ENCODE results near the gene TMEM253. TPM values are rescaled to one million over a fixed set of nuclear protein-coding genes. Genes with fewer than 3 reads are reported as not detected.

Gene TMEM253
- total RNA-seq, 1 experiment from 2014 or later = 0.24 TPM

DNA sequence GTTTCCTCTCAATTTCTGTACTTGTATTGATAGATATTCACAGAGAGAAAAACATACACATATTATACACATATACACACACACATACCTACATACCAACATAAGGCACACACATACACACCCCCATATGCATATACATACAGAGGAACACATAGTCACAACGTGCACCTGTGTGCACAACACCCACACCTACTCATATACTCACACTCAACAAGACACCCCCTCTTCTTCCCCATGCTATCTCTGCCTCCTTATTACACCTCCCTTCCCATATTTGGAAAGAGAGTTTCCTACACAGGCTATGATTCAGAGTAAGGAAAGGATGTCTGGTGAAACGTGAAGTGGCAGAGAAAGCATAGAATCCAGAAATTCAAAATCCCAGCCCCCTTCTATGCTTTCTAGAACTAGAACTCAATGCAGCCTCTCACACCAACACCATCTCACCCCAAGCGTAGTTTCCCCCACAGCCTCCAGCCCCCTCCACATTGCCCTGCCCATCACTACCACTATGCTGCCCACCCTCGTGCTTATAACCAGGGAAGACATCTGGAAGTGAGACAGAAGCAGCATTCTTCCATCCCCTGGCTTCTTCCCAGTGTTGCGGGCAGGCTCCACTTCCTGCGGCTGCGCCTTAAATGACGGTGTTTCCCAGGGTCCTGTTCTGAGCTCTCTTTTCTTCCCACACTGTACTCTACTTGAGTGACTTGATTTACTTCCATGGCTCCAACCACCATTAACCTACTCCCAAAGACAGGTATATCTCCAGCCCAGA, 40.8 kb upstream of the TMEM253 start:
- TF ChIP-seq, protein P1, sequence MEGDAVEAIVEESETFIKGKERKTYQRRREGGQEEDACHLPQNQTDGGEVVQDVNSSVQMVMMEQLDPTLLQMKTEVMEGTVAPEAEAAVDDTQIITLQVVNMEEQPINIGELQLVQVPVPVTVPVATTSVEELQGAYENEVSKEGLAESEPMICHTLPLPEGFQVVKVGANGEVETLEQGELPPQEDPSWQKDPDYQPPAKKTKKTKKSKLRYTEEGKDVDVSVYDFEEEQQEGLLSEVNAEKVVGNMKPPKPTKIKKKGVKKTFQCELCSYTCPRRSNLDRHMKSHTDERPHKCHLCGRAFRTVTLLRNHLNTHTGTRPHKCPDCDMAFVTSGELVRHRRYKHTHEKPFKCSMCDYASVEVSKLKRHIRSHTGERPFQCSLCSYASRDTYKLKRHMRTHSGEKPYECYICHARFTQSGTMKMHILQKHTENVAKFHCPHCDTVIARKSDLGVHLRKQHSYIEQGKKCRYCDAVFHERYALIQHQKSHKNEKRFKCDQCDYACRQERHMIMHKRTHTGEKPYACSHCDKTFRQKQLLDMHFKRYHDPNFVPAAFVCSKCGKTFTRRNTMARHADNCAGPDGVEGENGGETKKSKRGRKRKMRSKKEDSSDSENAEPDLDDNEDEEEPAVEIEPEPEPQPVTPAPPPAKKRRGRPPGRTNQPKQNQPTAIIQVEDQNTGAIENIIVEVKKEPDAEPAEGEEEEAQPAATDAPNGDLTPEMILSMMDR (IDR thresholded peaks at IDR 0.05; ENCODE audit: unreplicated experiment) = no peak
- Mint-ChIP-seq H3K4me1 (ENCODE audit: low read depth, unreplicated experiment) (peaks cover 6% of the 10 kb centered on the region), H3K27me3 (ENCODE audit: unreplicated experiment) (peaks cover 20% of the 10 kb centered on the region), H3K4me3 (ENCODE audit: low read depth, unreplicated experiment) (no peak overlapping the region), H3K36me3 (ENCODE audit: insufficient read depth, unreplicated experiment) (no peaks in the 10 kb centered on the region), H3K9me3 (ENCODE audit: low read depth, unreplicated experiment) (no peaks in the 10 kb centered on the region), H3K27ac (ENCODE audit: unreplicated experiment) (no peak overlapping the region)
- CTCF ChIA-PET = interaction anchor here (1.5 kb wide), 1 partner anchor 44 kb away, joined by 3 read pairs; no protein-coding TSS in a partner anchor
- no TSS peak for BruUV-seq (replicated peaks)
- DNase-seq = no peak
- intact Hi-C loops (cut with micrococcal nuclease; ENCODE audit: unreplicated experiment) = no loop called here

DNA sequence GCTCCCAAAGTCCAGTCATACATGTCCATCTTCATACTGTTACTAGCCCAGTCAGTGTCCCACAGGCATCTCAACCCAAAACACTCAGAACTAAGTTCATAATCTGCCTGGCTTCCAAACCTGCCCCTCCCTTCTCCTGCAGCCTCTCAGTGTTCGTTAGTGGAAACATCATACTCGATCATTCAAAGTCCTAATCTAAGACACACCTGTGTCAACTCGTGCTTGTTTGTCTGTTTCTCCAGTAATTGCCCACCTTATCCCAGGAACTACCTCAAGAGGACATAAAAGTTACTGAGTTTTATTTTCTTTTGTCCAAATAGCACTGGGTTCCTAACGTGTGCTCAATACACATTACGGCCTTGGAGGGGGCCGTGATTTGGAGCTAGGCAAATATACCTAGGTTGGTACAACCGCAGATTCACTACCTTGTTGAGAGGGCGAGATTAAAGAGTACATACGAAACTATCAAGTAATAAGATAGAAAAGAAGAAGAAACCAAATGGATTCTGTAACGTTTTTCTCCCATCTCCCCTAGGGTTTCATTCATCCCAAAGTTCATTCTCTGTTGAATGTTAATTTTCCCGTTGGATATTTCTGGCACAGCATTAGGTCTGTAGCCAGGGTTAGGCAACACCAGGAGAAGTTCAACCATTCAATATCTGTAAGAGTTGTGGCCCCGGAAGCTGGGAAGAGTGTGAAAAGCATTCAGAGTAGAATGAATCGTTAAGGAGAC, 40.1 kb upstream of the TMEM253 start:
- intact Hi-C loops (cut with micrococcal nuclease; ENCODE audit: unreplicated experiment) = no loop called here
- no peak for DNase-seq
- TF ChIP-seq, protein P1 (IDR thresholded peaks at IDR 0.05; ENCODE audit: unreplicated experiment) = no peak
- BruUV-seq (replicated peaks) = no TSS peak
- Mint-ChIP-seq H3K4me3 (ENCODE audit: low read depth, unreplicated experiment) (no peak overlapping the region), H3K36me3 (ENCODE audit: insufficient read depth, unreplicated experiment) (no peaks in the 10 kb centered on the region), H3K9me3 (ENCODE audit: low read depth, unreplicated experiment) (no peaks in the 10 kb centered on the region), H3K4me1 (ENCODE audit: low read depth, unreplicated experiment) (no peaks in the 10 kb centered on the region), H3K27ac (ENCODE audit: unreplicated experiment) (no peak overlapping the region), H3K27me3 (ENCODE audit: unreplicated experiment) (peaks cover 28% of the 10 kb centered on the region)
- CTCF ChIA-PET = no interaction called here

DNA sequence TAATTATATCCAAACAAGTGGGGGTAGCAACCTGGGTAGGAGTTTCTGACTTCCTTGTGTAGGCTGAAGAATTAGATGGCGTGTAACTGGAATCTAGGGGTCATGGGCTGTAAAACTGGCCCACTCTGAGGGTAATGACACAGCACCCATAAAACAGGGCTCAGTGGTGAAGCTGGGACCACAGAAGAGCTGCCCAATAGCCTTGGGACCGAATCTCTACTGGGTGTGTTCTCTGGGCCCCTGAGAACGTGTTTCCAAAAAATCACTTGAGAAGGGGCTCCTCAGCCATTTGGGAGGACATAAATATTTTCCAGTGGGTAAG, 39.6 kb upstream of the TMEM253 start:
- Mint-ChIP-seq H3K27ac (ENCODE audit: unreplicated experiment) (no peak overlapping the region), H3K9me3 (ENCODE audit: low read depth, unreplicated experiment) (no peaks in the 10 kb centered on the region), H3K4me3 (ENCODE audit: low read depth, unreplicated experiment) (no peak overlapping the region), H3K27me3 (ENCODE audit: unreplicated experiment) (peaks cover 33% of the 10 kb centered on the region), H3K36me3 (ENCODE audit: insufficient read depth, unreplicated experiment) (no peaks in the 10 kb centered on the region), H3K4me1 (ENCODE audit: low read depth, unreplicated experiment) (no peaks in the 10 kb centered on the region)
- no peak for DNase-seq
- no TSS peak for BruUV-seq (replicated peaks)
- TF ChIP-seq, protein P1 (IDR thresholded peaks at IDR 0.05; ENCODE audit: unreplicated experiment) = no peak
- intact Hi-C loops (cut with micrococcal nuclease; ENCODE audit: unreplicated experiment) = no loop called here
- CTCF ChIA-PET = no interaction called here

DNA sequence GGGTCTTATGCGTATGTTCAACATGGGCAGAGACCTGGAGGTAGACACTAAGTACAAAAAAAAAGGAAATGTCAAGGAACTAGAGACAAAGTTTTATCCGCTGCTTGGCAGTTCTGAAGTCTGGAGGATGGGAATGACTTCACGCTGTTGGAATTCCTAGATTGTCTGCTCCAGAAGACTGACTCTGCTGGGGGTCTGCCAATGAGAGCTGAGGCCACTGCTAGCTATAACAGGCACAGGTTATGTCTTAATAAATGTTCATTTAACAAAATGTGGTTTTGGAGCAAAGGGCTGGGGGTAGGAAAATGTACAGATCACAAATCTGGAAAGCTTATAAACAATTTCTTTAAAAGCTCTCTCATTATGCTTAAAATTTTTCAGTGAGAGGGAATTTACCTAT, 37.4 kb upstream of the TMEM253 start:
- Mint-ChIP-seq H3K36me3 (ENCODE audit: insufficient read depth, unreplicated experiment) (no peaks in the 10 kb centered on the region), H3K27ac (ENCODE audit: unreplicated experiment) (no peak overlapping the region), H3K9me3 (ENCODE audit: low read depth, unreplicated experiment) (no peaks in the 10 kb centered on the region), H3K4me1 (ENCODE audit: low read depth, unreplicated experiment) (no peaks in the 10 kb centered on the region), H3K27me3 (ENCODE audit: unreplicated experiment) (peaks cover 55% of the 10 kb centered on the region), H3K4me3 (ENCODE audit: low read depth, unreplicated experiment) (no peak overlapping the region)
- CTCF ChIA-PET = interaction anchor here (1.7 kb wide), 1 partner anchor 49 kb away, joined by 4 read pairs; no protein-coding TSS in a partner anchor
- intact Hi-C loops (cut with micrococcal nuclease; ENCODE audit: unreplicated experiment) = no loop called here
- DNase-seq = no peak
- TF ChIP-seq, protein P1 (IDR thresholded peaks at IDR 0.05; ENCODE audit: unreplicated experiment) = no peak
- BruUV-seq (replicated peaks) = no TSS peak

All from Calu3 (cell line).